Measurements from ENCODE around the gene SEMA3C.

The SEMA3C gene

DNA sequence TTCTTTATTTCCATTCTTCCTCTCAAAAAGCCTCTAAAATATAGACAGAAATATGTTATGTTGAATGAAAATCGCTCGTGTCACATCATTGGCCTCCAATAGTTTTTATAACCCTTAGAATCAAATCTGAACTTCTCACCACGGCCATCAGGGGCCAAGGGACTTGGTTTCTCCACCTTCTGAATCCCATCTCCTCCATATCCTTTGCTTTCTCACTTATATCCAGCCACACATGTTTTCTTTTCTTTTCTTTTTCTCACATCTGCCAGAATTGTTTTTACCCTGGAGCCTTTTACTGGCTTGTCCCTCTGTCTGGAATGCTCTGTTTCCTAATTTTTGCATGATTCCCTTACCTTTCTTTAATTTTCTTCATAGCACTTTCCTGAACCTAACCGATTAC lies 184.8 kb downstream of the SEMA3C start:
- no peak for DNase-seq (ENCODE audit: low spot score)

DNA sequence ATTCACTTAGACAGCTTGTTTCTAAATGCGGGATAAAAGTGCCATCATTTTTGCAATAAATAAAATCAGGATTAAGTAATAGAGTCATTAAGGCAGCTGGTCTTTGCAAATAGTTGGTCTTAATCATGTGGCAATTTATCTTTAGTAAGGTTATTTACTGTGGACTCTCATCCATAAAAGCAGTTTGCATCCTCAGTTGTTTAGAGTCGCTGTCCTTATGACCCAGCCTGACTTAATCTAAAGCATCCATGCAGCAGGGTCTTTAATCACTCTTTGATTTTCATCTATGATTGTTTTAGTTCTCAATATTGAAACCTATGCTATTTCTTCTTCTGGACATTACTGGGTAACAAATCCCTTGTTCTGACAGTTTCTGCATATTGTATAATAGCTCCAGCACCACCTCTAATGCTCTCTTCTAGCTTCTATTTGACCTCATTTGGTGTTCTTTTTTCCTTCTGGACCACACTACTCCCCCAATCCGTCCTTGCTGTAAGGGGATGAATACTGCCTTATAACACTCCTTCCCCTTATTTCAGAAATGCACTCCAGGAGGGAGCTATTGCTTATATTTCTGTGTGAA lies 185.4 kb downstream of the SEMA3C start:
- no peak for DNase-seq (ENCODE audit: low spot score)

DNA sequence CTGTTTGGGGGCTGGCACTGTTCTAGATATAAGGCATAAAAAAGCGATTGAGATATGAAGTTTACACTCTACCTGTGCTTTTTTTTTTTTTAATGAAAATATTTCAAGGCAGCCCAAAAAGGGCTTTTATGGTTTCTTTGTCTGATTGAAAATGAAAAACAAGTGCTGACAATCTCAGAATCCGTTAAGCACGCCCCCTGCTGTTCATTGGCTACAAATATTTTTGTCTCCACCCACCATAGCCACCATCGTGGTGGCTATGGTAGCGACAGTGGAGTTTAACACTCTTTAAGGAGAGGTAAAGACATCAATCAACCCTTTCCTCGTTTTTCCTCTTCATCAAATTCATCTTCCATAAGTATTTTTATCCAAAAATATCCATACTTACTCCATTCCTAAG lies 186.2 kb downstream of the SEMA3C start:
- DNase-seq (ENCODE audit: low spot score) = no peak

DNA sequence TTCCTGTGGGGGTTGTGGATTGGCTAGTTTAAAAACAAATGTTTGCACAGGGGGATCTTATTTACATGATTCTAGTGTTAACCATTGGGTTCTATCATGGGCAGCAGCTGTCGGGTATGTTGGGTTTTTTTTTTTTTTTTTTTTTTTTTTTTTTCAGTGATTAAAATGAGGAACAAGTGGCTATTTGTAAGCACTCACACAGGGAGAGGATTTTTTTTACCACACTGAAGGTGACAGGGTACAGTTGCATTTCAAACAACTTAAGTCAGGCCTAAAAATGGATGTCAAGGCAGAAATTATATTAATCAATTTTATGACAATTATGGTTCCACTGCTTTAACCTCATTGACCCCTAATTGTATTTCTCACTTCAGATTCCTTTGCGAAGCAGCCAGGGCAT lies 187.6 kb downstream of the SEMA3C start:
- no peak for DNase-seq (ENCODE audit: low spot score)

DNA sequence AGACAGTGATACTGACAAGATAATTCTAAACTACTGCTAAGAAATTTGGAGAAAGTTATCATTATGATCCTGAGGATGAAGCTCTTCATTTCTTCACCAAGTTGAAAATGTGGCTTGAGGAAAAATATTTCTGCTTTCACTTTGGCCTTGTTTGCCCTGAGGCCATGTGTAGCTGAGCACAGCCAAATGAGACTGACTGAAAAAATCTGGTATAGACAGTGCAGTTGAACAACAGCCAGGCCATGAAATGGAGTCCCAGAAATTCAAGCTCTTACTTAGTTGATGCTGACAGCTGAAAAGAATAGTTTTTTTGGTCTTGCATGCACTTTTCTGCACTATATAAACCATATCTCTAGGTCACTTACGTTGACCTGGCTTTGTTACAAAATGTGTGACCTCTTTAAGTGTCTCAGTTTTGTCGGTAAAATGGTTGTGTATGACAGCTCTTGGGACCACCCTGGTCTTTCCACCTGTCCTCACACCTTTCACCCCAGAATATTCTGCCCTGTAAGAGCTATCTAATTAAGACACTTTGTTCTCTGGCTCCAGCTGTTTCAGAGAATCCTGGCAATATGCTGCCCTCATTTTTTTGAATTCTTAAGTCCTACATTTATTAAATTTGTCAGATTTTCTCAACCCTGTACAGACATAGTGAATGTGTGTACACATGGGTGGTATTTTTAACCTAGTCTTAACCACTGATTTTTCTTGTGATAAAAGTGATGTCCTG lies 189.1 kb downstream of the SEMA3C start:
- DNase-seq (ENCODE audit: low spot score) = no peak

DNA sequence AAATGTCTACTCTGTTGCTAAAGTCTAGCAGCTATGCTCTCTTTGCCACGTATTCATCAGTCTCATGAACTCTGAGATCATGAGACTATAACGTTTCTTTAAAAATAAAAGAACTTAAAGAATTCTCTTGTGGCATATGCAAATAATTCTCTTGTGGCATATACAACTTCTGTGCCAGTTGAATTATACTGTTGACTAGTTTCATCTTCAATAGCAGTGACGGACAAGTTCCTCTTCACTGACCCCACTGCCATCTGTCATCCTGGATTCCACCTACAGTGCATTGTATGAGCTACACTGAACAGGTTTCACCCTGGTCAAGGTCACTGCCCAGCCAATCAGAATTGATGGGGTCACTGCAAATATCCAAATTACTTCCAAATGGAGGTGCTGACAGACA lies 192.2 kb downstream of the SEMA3C start:
- no peak for DNase-seq (ENCODE audit: low spot score)

DNA sequence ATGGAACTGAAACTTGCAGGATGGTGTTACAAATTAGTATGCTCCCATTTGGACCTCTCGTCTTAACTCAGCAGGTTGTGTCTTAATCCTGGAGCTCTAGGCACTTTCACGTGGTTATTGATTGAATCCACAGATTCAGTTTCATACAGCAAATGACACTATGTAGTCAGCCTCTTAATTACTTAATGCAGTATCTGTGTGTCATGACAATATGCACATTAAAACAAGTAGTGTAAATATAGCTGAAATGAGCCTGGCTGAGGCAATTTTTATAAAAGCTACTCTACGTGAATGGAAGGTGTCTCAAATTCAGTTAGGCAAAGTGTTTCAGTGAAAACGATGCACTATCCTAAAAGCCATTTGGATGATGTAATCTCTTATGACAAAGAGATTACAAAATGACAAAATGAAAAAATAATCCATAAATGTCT lies 193.7 kb downstream of the SEMA3C start:
- DNase-seq (ENCODE audit: low spot score) = no peak

DNA sequence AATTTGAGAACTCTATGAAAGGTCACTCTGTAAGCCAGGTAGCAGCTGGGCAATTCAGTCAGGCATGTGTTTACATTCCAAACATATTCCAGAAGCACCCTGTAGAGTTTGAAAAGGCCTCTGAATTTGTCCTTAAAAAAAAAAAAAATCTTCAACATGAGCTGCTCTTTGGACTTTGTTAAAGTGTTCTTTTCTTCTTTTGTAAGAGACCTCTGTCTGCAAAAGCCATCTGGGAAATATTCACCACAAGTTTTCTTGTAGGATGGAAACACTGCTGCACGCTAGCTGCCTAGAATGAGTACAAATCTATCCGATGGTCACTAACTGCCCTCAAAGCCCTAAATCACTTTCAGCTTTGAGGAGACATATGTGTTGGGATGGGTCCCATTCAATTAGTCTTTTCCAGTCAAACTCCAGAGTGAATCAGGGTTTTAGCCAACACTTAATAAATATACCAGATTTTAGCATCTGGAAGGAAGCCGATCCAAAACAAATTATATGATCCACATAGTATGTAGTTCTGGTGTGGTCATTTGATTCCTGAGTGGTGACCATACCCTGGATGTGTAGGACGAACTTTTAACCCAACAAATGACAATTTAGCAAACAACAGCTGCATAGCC lies 194.5 kb downstream of the SEMA3C start:
- DNase-seq (ENCODE audit: low spot score) = no peak

DNA sequence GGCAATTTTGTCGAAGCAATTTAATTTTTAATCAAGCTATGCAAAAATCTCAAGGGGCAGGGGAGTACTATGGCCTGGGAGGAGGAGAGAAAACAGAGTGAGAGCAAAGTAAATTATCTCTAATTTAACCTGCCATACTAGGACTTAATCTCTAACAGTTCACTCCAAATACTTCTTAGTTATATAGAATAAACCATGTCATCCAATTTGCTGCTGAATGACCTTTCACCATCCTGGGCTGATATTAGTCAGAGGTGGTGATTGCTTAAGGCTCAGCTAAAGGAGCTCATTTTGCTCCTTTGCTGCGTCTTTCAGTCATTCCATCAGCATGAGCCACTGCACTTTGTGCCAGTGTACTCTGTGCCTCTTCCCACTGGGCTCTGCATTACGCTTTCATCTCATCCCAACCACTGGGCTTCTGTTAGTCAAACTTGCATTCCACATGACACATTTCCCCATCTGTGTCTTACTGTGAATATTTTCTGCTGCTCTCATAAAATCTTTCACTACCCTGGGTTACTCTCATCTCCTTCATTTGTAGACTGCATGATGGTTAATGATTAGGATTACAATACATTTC lies 196.1 kb downstream of the SEMA3C start:
- DNase-seq (ENCODE audit: low spot score) = no peak

DNA sequence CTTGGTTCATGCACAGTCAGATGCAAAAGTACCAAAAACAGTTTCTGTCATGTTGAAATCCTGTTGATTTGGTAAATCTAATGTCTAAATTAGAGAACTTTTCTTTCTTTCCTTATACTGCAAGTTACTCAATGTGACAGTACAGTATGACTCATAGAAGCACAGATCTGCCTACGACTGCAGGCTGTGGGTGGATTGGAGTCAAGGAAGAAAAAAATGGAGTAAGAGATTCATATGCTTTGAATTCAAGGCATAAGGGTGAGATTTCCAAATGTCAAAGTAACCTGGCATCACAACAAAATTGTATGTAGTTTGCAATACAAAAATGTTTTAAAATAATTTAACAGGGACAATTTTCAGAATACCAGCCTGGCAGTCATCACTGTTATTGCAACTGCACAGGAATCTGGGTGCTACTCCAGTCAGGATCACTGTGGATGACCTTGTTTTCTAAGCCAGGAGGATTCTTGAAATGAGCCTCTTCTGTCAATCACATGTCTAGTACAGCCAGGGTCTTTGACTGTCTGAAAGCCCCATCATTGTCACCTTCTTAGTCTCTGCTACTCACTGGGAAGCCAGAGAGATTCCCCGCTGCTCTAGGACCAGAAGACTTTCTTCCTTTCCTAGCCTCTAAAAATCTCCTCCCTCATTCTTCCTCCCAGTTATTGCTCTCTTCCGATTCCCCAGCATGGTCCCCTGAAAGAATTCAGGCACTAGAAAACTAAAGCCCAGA lies 196.8 kb downstream of the SEMA3C start:
- no peak for DNase-seq (ENCODE audit: low spot score)

DNA sequence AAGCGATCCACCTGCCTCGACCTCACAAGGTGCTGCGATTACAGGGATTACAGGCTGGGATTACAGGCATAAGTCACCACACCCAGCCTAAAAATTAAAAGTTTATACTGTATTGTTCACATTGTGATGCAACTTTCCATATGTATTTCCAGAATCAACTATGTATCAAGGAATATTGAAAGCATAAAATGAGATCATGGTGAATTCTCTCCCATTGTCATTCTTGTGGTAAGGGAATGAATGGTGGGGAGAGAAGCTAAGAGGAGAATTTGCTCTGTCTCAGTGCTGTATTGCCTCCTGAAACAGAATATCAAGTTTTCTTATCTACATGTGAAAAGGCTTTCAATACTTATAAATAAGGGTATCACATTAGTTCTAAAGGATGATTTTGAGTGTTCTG lies 198.7 kb downstream of the SEMA3C start:
- no peak for DNase-seq (ENCODE audit: low spot score)

DNA sequence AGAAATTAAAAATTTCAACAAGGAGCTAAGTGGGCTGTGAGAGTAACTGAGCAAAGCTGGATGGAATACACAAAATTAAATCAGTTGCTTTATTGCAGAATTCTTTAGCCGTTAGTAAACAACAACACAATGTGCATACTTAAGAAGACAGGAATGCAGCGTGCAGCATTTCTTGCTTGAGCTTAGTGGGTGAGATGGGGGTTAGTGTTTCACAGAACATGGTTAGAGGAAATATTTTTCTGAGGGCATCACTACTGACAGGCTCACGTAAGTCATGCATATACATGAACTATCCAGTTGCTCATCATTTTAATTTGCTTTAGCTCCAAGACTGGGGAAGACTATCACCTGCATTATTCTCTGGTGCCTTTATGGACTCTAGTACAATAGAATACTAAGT lies 199.6 kb downstream of the SEMA3C start:
- DNase-seq (ENCODE audit: low spot score) = no peak

DNA sequence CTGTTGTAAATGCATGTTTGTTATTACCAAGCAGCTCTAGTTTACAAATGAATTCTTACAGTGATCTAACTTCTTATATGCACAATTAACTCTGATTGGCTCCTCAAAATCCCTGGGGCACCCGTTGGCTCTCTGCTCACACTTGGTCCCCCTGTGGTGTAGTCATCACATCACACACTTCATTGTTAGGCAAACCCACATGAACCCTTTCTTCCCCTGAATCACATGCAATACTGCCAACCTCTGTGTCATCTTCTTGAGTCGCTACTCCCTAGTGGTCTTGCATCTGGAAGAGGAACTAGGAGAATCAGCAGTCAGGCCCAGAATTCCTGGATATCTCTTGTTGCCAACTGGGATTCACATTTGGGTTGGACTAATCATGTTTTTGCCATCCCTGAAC lies 207.3 kb downstream of the SEMA3C start:
- DNase-seq (ENCODE audit: low spot score) = no peak

DNA sequence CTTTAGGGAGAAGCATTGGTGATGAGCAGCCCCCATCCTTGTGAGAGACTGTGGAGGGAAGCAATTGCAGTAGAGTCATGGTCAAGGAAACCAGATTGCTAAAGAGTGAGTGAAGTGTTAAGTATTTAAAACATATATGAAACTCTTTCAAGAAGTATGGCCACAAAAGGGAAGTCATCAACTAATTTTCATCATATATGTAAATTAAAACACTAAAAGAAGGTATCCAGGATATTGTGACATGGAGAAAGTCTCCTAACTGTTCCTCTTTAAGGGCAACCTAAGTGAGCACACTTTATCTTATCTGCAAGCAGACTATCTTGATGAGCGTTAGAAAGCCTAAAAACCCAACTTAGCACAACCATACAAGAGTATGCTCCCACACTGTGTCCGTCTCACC lies 210.7 kb downstream of the SEMA3C start:
- DNase-seq (ENCODE audit: low spot score) = no peak

DNA sequence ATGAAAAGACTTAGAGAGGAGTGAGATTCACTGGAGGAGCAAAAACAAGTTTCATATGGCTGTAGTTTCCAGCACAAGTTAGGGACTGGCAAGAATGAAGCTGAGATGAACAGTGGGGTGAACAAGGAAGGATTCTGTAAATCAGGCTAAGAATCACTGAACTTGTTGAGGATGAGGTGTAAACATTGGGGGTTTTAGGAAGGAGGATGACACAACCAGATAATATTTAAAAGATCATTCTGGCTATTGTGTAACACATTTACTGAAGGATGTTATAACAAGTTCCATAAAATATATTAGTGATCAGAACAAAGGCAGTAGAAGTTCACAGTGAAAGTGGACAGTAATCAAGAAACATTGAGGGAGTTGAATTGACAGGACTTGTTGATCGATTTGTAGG lies 211.5 kb downstream of the SEMA3C start:
- DNase-seq (ENCODE audit: low spot score) = no peak

DNA sequence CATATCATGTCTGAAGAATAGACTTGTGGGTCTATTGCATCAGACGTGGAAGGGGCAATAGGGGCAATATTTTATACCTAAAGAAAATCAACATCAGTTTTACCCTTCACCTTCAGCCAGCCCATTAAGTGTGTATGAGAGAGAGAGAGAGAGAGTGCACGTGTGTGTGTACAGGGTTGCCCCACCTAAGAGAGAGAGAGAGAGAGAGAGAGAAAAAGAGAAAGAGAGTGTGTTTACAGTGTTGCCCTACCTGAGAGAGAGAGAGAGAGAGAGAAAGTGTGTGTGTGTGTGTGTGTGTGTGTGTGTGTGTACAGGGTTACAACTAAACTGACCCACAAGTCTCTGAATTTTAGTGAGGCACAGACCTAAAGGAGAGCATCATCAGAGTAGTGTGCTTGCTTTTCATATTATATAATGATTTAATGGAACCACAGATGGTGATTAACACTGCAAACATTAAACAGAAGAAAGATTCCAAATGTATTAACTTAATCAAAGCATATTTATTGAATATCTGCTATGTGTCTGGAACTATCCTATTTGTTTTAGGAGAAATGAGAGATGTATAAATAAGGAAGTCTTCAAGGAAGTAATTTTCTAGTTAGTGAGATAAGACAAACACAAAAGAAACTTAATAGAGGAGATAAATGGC lies 213.6 kb downstream of the SEMA3C start:
- DNase-seq (ENCODE audit: low spot score) = no peak

DNA sequence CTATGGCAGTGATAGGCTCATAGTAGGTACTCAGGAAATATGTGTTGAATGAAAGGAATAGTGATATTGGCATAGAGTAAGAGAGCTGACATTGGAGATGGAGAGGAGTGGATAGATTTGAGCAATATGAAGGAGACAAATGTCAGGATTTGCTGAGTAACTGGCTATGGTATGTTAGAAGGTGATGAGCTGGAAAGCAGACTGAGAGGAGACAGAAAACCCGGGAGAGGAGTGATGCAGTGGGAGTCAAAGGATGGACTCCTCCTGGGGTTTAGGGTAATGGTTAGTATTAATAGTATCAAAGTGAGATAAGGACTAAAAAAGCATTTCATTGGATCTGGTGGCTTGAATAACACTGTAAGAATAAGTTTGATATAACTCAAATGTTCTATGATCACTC lies 215.6 kb downstream of the SEMA3C start:
- no peak for DNase-seq (ENCODE audit: low spot score)

DNA sequence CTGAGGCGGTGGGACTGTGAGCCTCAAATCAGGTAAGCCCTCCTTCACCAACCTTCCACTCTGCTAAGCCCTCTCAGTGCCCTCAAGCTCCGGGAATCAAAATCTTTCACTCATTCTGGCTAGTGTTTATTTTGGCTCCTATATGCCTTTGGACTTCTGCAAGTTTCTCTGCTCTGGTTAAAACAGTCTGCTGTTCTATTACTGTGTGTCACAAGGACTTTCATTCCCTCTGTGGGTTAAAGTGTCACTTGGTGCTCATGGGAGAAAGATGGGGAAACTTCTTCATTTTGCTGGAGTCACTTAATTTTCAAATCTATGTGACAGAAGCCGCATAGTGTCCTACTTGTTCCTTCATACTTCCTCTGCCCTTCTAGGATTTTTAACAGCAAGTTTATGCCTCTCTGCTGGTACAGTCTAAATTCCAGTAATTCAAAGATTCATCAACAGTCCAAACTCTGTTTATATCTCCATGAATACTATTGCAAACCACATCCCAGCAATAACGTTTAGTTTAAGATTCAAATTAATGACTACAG lies 219.1 kb downstream of the SEMA3C start:
- no peak for DNase-seq (ENCODE audit: low spot score)

DNA sequence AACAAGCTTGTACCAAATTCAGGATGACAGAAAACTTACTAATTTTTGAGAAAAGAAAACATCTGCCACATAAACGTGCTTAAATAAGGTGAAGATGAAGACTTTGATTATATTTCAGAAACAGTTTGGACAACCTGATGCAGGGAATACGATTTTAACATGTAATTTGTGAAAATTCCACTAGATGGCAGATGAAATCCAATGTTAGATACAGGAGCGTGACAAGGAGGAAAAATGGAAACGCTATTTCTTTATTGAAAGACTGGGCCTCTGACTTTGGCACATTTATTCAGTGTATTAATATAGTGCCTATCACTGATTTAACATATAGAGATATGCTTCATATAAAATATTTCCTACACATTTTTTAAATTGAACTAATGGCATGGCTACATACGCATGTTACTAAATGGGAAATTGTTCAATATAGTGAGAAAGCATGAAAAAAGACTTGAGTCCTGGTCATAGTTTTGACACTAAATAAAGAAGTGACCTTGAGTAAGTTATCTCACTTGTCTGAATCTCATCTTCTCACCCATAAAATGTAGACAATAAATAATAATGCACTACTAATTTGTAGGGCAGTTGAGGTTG lies 219.7 kb downstream of the SEMA3C start:
- DNase-seq (ENCODE audit: low spot score) = no peak

Measured in germinal center (tissue), 1 donor.